WTC11 (cell line): Measurements from ENCODE around the gene NNT. TPM values are rescaled to one million over a fixed set of nuclear protein-coding genes. Genes with fewer than 3 reads are reported as not detected.

ENCODE experiments used
- ATAC-seq: fragments of 200-7000 bp; cut with Tn5 transposase; 2 replicates; pipeline ENCODE4 v1.10.0; 2021; ENCODE audit warnings: mild to moderate bottlenecking, moderate library complexity
- CTCF ChIA-PET: fragments of 300-600 bp; sonication (Branson Sonifier 250); formaldehyde crosslinking; loops from one replicate; lab custom pipeline; 2021; ENCODE audit warnings: antibody characterized with exemption; lab: Charles Lee
- POLR2A ChIA-PET: fragments of 350-600 bp; sonication (Branson Sonifier 250); formaldehyde crosslinking; loops from one replicate; lab custom pipeline; 2021; ENCODE audit warnings: antibody characterized with exemption; lab: Charles Lee
- DNase-seq: peaks from one replicate; pipeline ENCODE4 v3.0.0; 2021; ENCODE audit warnings: low spot score
- H3K27ac Mint-ChIP-seq: 2 replicates; pipeline ENCODE4 v1.8.0; 2021; ENCODE audit warnings: mixed read lengths
- H3K27me3 Mint-ChIP-seq: 2 replicates; pipeline ENCODE4 v1.8.0; 2021; ENCODE audit warnings: low read depth, mild to moderate bottlenecking, moderate library complexity, mixed read lengths
- H3K36me3 Mint-ChIP-seq: 2 replicates; pipeline ENCODE4 v1.8.0; 2021; ENCODE audit warnings: mixed read lengths
- H3K4me1 Mint-ChIP-seq: 2 replicates; pipeline ENCODE4 v1.8.0; 2022; ENCODE audit warnings: mixed read lengths
- H3K4me3 Mint-ChIP-seq: 2 replicates; pipeline ENCODE4 v1.8.0; 2021; ENCODE audit warnings: mild to moderate bottlenecking, moderate library complexity, mixed read lengths
- H3K9me3 Mint-ChIP-seq: 2 replicates; pipeline ENCODE4 v1.8.0; 2021; ENCODE audit warnings: mixed read lengths
- ATF1 ChIP-seq: sonication (generic); formaldehyde crosslinking; IDR thresholded peaks from 2 replicates; pipeline ENCODE4 v1.8.1; 2023; ENCODE audit warnings: mild to moderate bottlenecking, moderate library complexity, missing genetic modification reagents
- CDX4 ChIP-seq: fragments of 250-450 bp; sonication (Bioruptor Pico); IDR thresholded peaks from 2 replicates; pipeline ENCODE4 v1.9.0; 2021; ENCODE audit warnings: moderate library complexity, mild to moderate bottlenecking, inconsistent platforms, borderline replicate concordance
- CTCF ChIP-seq: fragments of 200-600 bp; IDR thresholded peaks from 2 replicates; pipeline ENCODE4 v1.8.0; 2022; ENCODE audit warnings: antibody characterized with exemption
- FOXK1 ChIP-seq: sonication (generic); formaldehyde crosslinking; IDR thresholded peaks from 2 replicates; pipeline ENCODE4 v1.8.0; 2022; ENCODE audit warnings: mild to moderate bottlenecking, moderate library complexity, missing genetic modification reagents
- NFYB ChIP-seq: sonication (generic); formaldehyde crosslinking; conservative IDR thresholded peaks from 2 replicates; pipeline ENCODE4 v1.8.0; 2022; ENCODE audit warnings: low read depth, missing genetic modification reagents
- OVOL2 ChIP-seq: fragments of 250-450 bp; sonication (Bioruptor Pico); IDR thresholded peaks from 2 replicates; pipeline ENCODE4 v1.9.0; 2021; ENCODE audit warnings: mild to moderate bottlenecking, borderline replicate concordance
- RORB ChIP-seq: fragments of 250-450 bp; sonication (Bioruptor Pico); IDR thresholded peaks from 2 replicates; pipeline ENCODE4 v1.9.0; 2021; ENCODE audit warnings: mild to moderate bottlenecking
- SP1 ChIP-seq: sonication (generic); formaldehyde crosslinking; conservative IDR thresholded peaks from 2 replicates; pipeline ENCODE4 v1.8.1; 2022; ENCODE audit warnings: missing genetic modification reagents
- TCF7 ChIP-seq: sonication (generic); formaldehyde crosslinking; IDR thresholded peaks from 2 replicates; pipeline ENCODE4 v1.8.0; 2022; ENCODE audit warnings: mild to moderate bottlenecking, low read depth, missing genetic modification reagents, moderate library complexity
- USF1 ChIP-seq: sonication (generic); formaldehyde crosslinking; IDR thresholded peaks from 2 replicates; pipeline ENCODE4 v1.8.0; 2022; ENCODE audit warnings: mild to moderate bottlenecking, missing genetic modification reagents
- ZNF121 ChIP-seq: sonication (generic); formaldehyde crosslinking; IDR thresholded peaks from 2 replicates; pipeline ENCODE4 v1.8.0; 2023; ENCODE audit warnings: missing genetic modification reagents
- ZNF317 ChIP-seq: sonication (generic); formaldehyde crosslinking; IDR thresholded peaks from 2 replicates; pipeline ENCODE4 v1.8.1; 2023; ENCODE audit warnings: low read depth, mild to moderate bottlenecking, moderate library complexity, missing genetic modification reagents, borderline replicate concordance
- total RNA-seq: library from RNA; stranded (reverse); gene quantifications from 3 replicates; pipeline ENCODE4 v1.2.3, GENCODE V29; 2021
- TF ChIP-seq, protein P1 (sequence below): sonication (generic); formaldehyde crosslinking; IDR thresholded peaks from 2 replicates; pipeline ENCODE4 v1.8.0; 2022; ENCODE audit warnings: mild to moderate bottlenecking, missing genetic modification reagents
- TF ChIP-seq, protein P2 (sequence below): fragments of 250-450 bp; sonication (Bioruptor Pico); IDR thresholded peaks from 2 replicates; pipeline ENCODE4 v1.9.0; 2021; ENCODE audit warnings: mild to moderate bottlenecking
- TF ChIP-seq, protein P3 (sequence below): sonication (generic); formaldehyde crosslinking; IDR thresholded peaks from 2 replicates; pipeline ENCODE4 v1.8.1; 2022; ENCODE audit warnings: low read depth, missing genetic modification reagents, borderline replicate concordance

NNT gene
- total RNA-seq, 1 experiment from 2014 or later: 37.6 TPM

DNA sequence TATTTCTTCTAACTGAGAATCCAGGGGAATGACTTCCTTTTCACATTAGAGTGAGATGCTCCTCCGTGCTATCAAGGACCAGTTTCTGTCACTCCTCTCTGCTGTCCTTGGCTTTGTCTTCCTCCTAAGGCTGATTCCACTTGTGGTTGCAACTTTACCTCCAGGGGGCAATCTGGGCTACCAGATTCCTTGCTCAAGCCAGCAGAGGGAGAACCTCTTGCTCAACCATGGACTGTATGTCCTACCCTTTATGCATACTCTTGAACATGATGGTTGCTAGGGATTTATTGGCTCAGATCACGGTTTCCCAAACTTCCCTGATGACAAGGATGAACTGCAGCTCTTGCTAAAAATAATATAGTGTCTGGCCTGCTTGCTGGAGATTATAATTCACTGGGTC lies 24.0 kb downstream of the NNT start:
- Mint-ChIP-seq H3K4me1 (peaks cover 5% of the 10 kb centered on the region; the same call in 1 of the 2 replicates), H3K27me3 (no peaks in the 10 kb centered on the region), H3K36me3 (peaks cover 6% of the 10 kb centered on the region), H3K9me3 (no peaks in the 10 kb centered on the region), H3K27ac (no peak overlapping the region), H3K4me3 (no peak overlapping the region)
- ChIA-PET CTCF (no interaction called here), POLR2A (no interaction called here)
- peak; percentile 94 for ATAC-seq
- peak; percentile 61 for DNase-seq
- TF ChIP-seq TCF7 (CRISPR knock-in tag) (no peak), CTCF (0 out of 2 replicates have a peak, but pooled peaks have one; percentile 17), SP1 (CRISPR knock-in tag) (no peak)
- TF ChIP-seq, protein P1, sequence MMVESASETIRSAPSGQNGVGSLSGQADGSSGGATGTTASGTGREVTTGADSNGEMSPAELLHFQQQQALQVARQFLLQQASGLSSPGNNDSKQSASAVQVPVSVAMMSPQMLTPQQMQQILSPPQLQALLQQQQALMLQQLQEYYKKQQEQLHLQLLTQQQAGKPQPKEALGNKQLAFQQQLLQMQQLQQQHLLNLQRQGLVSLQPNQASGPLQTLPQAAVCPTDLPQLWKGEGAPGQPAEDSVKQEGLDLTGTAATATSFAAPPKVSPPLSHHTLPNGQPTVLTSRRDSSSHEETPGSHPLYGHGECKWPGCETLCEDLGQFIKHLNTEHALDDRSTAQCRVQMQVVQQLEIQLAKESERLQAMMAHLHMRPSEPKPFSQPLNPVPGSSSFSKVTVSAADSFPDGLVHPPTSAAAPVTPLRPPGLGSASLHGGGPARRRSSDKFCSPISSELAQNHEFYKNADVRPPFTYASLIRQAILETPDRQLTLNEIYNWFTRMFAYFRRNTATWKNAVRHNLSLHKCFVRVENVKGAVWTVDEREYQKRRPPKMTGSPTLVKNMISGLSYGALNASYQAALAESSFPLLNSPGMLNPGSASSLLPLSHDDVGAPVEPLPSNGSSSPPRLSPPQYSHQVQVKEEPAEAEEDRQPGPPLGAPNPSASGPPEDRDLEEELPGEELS (CRISPR knock-in tag): no peak

DNA sequence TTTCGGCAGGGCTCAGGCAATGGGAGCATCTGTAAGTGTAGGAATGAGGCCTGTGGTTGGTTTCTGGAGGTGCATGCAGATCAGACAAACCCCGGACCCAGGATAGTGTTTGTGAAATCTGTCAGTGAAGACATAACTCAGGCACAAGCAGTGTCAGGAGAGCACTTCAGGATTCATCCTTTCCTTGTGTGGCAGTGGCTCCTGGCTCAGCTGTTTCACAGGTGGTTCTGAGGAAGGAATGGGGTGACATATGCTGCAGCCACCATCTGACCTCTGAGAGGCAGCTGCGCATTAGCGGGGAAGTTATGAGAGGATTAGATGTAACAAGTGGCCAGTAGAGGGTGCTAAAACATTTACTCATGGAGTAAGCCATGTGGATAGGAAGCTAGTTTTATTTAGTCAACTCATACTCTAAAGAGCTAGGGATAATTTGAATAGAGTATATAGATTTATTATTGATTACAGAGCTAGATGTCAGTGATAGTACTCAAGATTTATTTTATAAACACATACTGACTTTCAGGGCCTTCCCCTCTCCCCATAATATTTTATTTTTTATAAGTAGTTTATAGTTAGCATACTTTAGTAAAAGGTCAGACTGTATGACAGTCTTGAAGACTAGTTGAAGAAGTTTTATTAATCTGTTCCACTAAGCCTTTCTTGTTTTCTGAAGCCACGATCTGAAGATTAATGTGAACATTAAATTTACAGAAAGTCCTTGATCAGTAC lies 28.4 kb downstream of the NNT start:
- POLR2A ChIA-PET: interaction anchor here (0.5 kb wide), 1 partner anchor 29 kb away, joined by 4 read pairs; no protein-coding TSS in a partner anchor
- no peak for TF ChIP-seq CDX4 (CRISPR knock-in tag)
- no peak for TF ChIP-seq ZNF317
- no peak for TF ChIP-seq NFYB (CRISPR knock-in tag)
- no peak for TF ChIP-seq RORB
- TF ChIP-seq ZNF121 (CRISPR knock-in tag): no peak
- TF ChIP-seq OVOL2 (CRISPR knock-in tag): no peak
- TF ChIP-seq CTCF: peak; percentile 56
- no peak for TF ChIP-seq USF1 (CRISPR knock-in tag)
- no peak for TF ChIP-seq FOXK1
- TF ChIP-seq, all 79 proteins: peak for 1
- Mint-ChIP-seq H3K4me1 (peaks cover 5% of the 10 kb centered on the region; the same call in 1 of the 2 replicates), H3K27me3 (no peaks in the 10 kb centered on the region), H3K27ac (no peak overlapping the region), H3K9me3 (no peaks in the 10 kb centered on the region), H3K36me3 (peaks cover 6% of the 10 kb centered on the region), H3K4me3 (no peak overlapping the region)
- CTCF ChIA-PET: interaction anchor here (0.6 to 2.7 kb wide), 40 partner anchors 10 to 1143 kb away, joined by 3 to 22 read pairs (median 4); partner anchors contain the start of gene NNT
- DNase-seq (peak; percentile 40), ATAC-seq (peak; percentile 91)

- no peak for ATAC-seq
- CTCF ChIA-PET: no interaction called here
- no peak overlapping the region for H3K4me3 Mint-ChIP-seq
- TF ChIP-seq ATF1 (CRISPR knock-in tag): no peak
- TF ChIP-seq, protein P2, sequence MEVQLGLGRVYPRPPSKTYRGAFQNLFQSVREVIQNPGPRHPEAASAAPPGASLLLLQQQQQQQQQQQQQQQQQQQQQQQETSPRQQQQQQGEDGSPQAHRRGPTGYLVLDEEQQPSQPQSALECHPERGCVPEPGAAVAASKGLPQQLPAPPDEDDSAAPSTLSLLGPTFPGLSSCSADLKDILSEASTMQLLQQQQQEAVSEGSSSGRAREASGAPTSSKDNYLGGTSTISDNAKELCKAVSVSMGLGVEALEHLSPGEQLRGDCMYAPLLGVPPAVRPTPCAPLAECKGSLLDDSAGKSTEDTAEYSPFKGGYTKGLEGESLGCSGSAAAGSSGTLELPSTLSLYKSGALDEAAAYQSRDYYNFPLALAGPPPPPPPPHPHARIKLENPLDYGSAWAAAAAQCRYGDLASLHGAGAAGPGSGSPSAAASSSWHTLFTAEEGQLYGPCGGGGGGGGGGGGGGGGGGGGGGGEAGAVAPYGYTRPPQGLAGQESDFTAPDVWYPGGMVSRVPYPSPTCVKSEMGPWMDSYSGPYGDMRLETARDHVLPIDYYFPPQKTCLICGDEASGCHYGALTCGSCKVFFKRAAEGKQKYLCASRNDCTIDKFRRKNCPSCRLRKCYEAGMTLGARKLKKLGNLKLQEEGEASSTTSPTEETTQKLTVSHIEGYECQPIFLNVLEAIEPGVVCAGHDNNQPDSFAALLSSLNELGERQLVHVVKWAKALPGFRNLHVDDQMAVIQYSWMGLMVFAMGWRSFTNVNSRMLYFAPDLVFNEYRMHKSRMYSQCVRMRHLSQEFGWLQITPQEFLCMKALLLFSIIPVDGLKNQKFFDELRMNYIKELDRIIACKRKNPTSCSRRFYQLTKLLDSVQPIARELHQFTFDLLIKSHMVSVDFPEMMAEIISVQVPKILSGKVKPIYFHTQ (CRISPR knock-in tag): no peak
- TF ChIP-seq, protein P3, sequence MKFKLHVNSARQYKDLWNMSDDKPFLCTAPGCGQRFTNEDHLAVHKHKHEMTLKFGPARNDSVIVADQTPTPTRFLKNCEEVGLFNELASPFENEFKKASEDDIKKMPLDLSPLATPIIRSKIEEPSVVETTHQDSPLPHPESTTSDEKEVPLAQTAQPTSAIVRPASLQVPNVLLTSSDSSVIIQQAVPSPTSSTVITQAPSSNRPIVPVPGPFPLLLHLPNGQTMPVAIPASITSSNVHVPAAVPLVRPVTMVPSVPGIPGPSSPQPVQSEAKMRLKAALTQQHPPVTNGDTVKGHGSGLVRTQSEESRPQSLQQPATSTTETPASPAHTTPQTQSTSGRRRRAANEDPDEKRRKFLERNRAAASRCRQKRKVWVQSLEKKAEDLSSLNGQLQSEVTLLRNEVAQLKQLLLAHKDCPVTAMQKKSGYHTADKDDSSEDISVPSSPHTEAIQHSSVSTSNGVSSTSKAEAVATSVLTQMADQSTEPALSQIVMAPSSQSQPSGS (CRISPR knock-in tag): no peak
Observed at GRCh38 chr5:43634621-43635020, 31.6 kb downstream of the NNT start.

More at GRCh38 chr5:43634621-43635020, 31.6 kb downstream of the NNT start:
- Mint-ChIP-seq H3K27me3 (no peaks in the 10 kb centered on the region), H3K9me3 (no peaks in the 10 kb centered on the region), H3K36me3 (no peaks in the 10 kb centered on the region), H3K4me1 (peaks cover 5% of the 10 kb centered on the region; the same call in 1 of the 2 replicates), H3K27ac (no peak overlapping the region)
- POLR2A ChIA-PET: no interaction called here
- no peak for DNase-seq
